ENCODE measurements around the gene FGF22.

- TF ChIP-seq REST (IDR thresholded peaks at IDR 0.05; ENCODE audit: insufficient read depth in 1 of 2, low read depth in 2 of 2, low read length in 2 of 2) (no peak; a peak in 1 of 4 replicates), POLR2AphosphoS5 (IDR thresholded peaks at IDR 0.05; ENCODE audit: low read depth, low read length) (no peak), SIN3A (IDR thresholded peaks at IDR 0.05; ENCODE audit: borderline replicate concordance, insufficient read depth, low read length) (no peak)
Observed at GRCh38 chr19:597406-598315, 42.0 kb upstream of the FGF22 start.
